Bronchial epithelial cell (primary cell): ENCODE measurements around the gene SUDS3. TPM values are rescaled to one million over a fixed set of nuclear protein-coding genes. Genes with fewer than 3 reads are reported as not detected.
A peak's percentile ranks its signal among the peaks of the same experiment; 100 is the strongest.

ENCODE experiments used
- DNase-seq: peaks from one replicate; pipeline ENCODE4 v3.0.0-alpha.2; 2010; ENCODE audit warnings: low read depth
- FAIRE-seq: peaks from 2 replicates; lab custom pipeline; 2011; peaks lifted over from hg19 to GRCh38; lab: Jason Lieb, UNC
- H3K27me3 ChIP-seq: 2 replicates; pipeline ENCODE4 v1.5.1; 2011; ENCODE audit warnings: low read length; ENCODE audit not compliant: control insufficient read depth, insufficient read depth
- H3K36me3 ChIP-seq: 2 replicates; pipeline ENCODE4 v1.5.1; 2011; ENCODE audit warnings: low read length; ENCODE audit not compliant: control insufficient read depth, insufficient read depth
- H3K4me3 ChIP-seq: 2 replicates; pipeline ENCODE4 v1.5.1; 2011; ENCODE audit warnings: mild to moderate bottlenecking, low read depth, low read length, control low read depth
- total RNA-seq: library from RNA; depleted of rRNA; stranded (reverse); fragments of >200 nt; gene quantifications from 2 replicates; pipeline ENCODE4 v1.2.1, GENCODE V29; 2014
- TF ChIP-seq, protein P1 (sequence below): IDR thresholded peaks from 2 replicates; pipeline ENCODE4 v1.5.1; 2011; ENCODE audit warnings: mild to moderate bottlenecking, moderate library complexity, low read length, control low read depth, inconsistent platforms; ENCODE audit not compliant: insufficient read depth, severe bottlenecking

SUDS3 gene
- total RNA-seq, 1 donor from 2014 or later: 32.9 TPM

DNA sequence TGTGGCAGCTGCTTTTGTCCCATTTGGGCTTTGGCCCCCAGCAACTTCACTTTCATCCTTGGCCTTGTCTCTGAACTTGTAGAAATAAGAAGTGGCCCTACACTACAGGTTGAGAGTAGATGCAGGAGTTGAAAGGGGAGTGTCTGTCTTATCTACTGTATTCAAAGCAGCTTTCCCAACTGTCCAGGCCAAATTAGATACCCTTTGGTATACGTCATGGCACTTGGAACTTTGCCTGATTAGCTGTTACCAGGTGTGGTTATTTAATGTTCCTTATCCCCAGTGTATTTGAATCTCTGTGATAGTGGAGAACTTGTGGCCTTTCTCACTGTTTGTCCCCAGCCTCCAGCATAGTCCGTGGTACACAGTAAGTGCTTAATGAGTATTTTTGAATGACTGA is 33.5 kb downstream of the SUDS3 start:
- no peak for FAIRE-seq
- TF ChIP-seq, protein P1, sequence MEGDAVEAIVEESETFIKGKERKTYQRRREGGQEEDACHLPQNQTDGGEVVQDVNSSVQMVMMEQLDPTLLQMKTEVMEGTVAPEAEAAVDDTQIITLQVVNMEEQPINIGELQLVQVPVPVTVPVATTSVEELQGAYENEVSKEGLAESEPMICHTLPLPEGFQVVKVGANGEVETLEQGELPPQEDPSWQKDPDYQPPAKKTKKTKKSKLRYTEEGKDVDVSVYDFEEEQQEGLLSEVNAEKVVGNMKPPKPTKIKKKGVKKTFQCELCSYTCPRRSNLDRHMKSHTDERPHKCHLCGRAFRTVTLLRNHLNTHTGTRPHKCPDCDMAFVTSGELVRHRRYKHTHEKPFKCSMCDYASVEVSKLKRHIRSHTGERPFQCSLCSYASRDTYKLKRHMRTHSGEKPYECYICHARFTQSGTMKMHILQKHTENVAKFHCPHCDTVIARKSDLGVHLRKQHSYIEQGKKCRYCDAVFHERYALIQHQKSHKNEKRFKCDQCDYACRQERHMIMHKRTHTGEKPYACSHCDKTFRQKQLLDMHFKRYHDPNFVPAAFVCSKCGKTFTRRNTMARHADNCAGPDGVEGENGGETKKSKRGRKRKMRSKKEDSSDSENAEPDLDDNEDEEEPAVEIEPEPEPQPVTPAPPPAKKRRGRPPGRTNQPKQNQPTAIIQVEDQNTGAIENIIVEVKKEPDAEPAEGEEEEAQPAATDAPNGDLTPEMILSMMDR: no peak
- no peak overlapping the region for H3K4me3 ChIP-seq
- no peaks in the 10 kb centered on the region for H3K27me3 ChIP-seq
- peaks cover 16% of the 10 kb centered on the region for H3K36me3 ChIP-seq
- no peak for DNase-seq

DNA sequence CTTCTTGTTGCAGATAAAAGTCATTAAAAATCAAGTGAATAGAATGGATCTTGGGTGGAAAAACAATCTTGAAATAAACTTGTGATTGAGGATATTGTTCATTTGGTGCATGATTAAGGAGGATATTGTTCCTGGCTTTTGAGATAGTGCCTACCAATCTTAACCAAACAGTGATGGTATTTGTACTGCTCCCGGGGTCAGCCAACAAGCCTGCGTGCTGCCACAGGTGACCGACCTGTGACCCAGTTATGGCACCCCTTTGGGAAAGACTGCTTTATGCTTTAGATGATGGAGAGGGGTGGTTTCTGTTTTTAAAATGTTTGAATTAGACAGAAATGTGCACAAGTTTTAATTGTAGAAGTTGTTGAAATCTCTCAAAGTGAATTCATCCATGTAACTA is 41.6 kb downstream of the SUDS3 start:
- Histone ChIP-seq H3K36me3 (peaks cover 8% of the 10 kb centered on the region), H3K4me3 (no peak overlapping the region), H3K27me3 (no peaks in the 10 kb centered on the region)
- DNase-seq (no peak), FAIRE-seq (no peak)
- TF ChIP-seq, protein P1: no peak

DNA sequence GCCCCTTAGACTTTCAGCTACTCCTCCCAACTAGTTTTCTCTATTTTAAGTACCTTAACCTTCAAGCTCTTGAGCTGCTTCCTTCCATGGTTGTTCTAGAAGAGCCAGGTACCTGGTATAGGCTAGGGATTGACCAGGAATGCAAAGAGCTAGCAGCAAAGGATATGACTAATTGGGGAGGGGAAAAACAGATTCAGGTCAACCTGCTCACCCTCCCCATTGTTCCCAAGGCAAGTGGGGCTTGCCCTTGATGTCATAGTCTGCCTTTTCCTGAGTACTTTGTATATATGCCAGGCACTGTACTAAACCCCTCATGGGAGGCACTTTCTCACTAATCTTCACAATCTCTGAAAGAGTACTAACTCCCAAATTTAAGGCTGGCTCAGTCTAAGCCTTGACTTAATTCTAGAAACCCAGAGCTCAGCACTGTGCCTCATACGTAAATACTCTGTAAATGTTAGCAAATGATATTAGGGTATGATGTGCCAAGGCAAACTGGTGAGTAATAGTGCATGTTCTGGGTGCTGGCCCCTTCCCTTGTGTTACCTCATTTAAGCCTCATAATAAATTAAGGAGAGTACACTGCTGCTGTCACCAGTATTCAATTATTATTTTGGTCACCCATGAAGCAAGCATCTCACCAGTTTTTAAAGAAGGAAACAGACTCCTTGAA is 42.2 kb downstream of the SUDS3 start:
- FAIRE-seq (no peak), DNase-seq (peak; percentile 88)
- no peaks in the 10 kb centered on the region for H3K27me3 ChIP-seq
- TF ChIP-seq, protein P1: no peak
- peaks cover 4% of the 10 kb centered on the region for H3K36me3 ChIP-seq
- H3K4me3 ChIP-seq: no peak overlapping the region

DNA sequence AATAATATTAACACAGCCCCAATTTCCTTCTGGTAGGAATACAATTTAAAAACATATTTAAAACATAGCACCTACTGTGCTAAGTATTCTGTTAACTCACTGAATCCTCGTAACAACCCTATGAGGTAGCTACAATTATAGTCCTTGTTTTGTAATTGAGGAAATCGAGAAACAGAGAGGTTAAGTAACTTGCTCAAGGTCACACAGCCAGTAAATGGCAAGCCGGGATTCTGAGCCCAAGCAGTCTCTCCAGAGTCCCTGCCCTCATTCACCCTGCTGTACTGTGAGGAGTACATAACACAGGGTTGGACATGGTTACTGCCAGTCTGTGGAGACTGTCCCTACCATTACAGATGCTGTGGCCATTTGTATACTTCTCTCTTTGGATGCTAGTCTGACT is 44.3 kb downstream of the SUDS3 start:
- TF ChIP-seq, protein P1: no peak
- FAIRE-seq (no peak), DNase-seq (no peak)
- Histone ChIP-seq H3K27me3 (no peaks in the 10 kb centered on the region), H3K36me3 (no peaks in the 10 kb centered on the region), H3K4me3 (no peak overlapping the region)

DNA sequence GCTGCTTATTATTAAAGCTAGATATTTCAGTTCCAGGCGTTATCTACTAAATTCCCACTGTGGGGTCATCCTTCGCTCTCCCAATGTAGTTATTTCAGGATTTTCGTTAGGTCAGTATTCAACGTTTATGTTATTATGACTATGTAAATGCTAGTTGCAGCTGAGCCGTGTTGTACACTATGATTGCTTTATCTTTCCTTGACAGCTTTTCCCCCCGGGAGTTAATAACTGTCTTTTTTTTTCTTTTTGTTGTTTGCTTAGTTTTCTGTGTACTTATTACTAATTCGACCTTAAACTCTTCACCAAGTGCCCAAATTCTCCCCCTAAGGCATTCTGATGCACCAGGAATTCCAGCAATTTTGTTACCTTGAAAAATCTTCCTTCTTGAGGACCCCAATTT is 48.5 kb downstream of the SUDS3 start:
- TF ChIP-seq, protein P1: no peak
- DNase-seq: no peak
- no peaks in the 10 kb centered on the region for H3K27me3 ChIP-seq
- FAIRE-seq: no peak
- H3K36me3 ChIP-seq: no peaks in the 10 kb centered on the region
- H3K4me3 ChIP-seq: no peak overlapping the region

DNA sequence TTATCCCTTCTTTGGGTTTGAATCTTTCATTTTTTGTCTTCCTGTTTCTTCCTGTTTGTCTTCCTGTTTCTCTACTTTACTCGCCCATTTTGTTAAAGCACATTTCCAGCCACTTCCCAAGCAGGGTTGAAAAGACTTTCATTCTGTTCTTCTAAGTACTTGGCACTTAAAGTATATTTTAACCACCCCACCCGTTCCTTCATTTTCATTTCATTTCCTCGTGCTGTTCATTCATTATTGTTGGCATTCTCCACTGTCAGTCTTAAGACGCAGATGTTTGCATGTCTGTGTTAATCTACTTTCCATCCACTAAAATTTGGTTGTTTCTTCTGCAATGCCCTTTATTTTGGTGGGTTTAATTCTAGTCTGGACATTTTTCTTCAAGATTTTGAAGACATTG is 49.0 kb downstream of the SUDS3 start:
- DNase-seq (no peak), FAIRE-seq (no peak)
- H3K27me3 ChIP-seq: no peaks in the 10 kb centered on the region
- TF ChIP-seq, protein P1: no peak
- H3K36me3 ChIP-seq: no peaks in the 10 kb centered on the region
- H3K4me3 ChIP-seq: no peak overlapping the region
